GM23248 (cell line): Measurements from ENCODE around the gene NFE2L3. TPM values are rescaled to one million over a fixed set of nuclear protein-coding genes. Genes with fewer than 3 reads are reported as not detected.

ENCODE experiments used
- DNase-seq: peaks from one replicate; pipeline ENCODE4 v3.0.0-alpha.2; 2015
- H2AFZ ChIP-seq: fragments of 200-600 bp; sonication (generic); 2 replicates; pipeline ENCODE4 v1.6.1; 2016; ENCODE audit warnings: antibody characterized with exemption
- H3F3A ChIP-seq: fragments of 200-600 bp; sonication (generic); 2 replicates; pipeline ENCODE4 v1.6.1; 2016; ENCODE audit warnings: mild to moderate bottlenecking, antibody characterized with exemption, mixed run types; ENCODE audit not compliant: insufficient read depth
- H3K27ac ChIP-seq: fragments of 200-600 bp; sonication (generic); 2 replicates; pipeline ENCODE4 v1.5.1; 2016; ENCODE audit warnings: mild to moderate bottlenecking
- H3K27me3 ChIP-seq: fragments of 200-600 bp; sonication (generic); replicated peaks from 2 replicates; pipeline ENCODE4 v1.6.1; 2016; ENCODE audit warnings: mild to moderate bottlenecking; ENCODE audit not compliant: insufficient read depth
- H3K36me3 ChIP-seq: fragments of 200-600 bp; sonication (generic); 2 replicates; pipeline ENCODE4 v1.6.1; 2016; ENCODE audit warnings: low read depth, mild to moderate bottlenecking
- H3K4me1 ChIP-seq: fragments of 200-600 bp; sonication (generic); 2 replicates; pipeline ENCODE4 v1.6.1; 2016; ENCODE audit warnings: mild to moderate bottlenecking; ENCODE audit not compliant: insufficient read depth
- H3K4me2 ChIP-seq: fragments of 200-600 bp; sonication (generic); one replicate; pipeline ENCODE4 v1.6.1; 2016; ENCODE audit warnings: mild to moderate bottlenecking; ENCODE audit not compliant: unreplicated experiment
- H3K4me3 ChIP-seq: fragments of 200-600 bp; sonication (generic); 2 replicates; pipeline ENCODE4 v1.5.1; 2016; ENCODE audit warnings: mild to moderate bottlenecking
- H3K79me2 ChIP-seq: fragments of 200-600 bp; sonication (generic); 2 replicates; pipeline ENCODE4 v1.6.1; 2016; ENCODE audit warnings: mild to moderate bottlenecking; ENCODE audit not compliant: insufficient read depth
- H3K9ac ChIP-seq: fragments of 200-600 bp; sonication (generic); 2 replicates; pipeline ENCODE4 v1.6.1; 2016; ENCODE audit warnings: mild to moderate bottlenecking
- H3K9me2 ChIP-seq: fragments of 200-600 bp; sonication (generic); 2 replicates; pipeline ENCODE4 v1.6.1; 2016; ENCODE audit warnings: mixed run types, mild to moderate bottlenecking, moderate library complexity; ENCODE audit not compliant: insufficient read depth
- H3K9me3 ChIP-seq: fragments of 200-600 bp; sonication (generic); one replicate; pipeline ENCODE4 v1.6.1; 2017; ENCODE audit warnings: low read depth
- H4K20me1 ChIP-seq: fragments of 200-600 bp; sonication (generic); 2 replicates; pipeline ENCODE4 v1.6.0; 2016; ENCODE audit not compliant: insufficient read depth
- EZH2 ChIP-seq: fragments of 200-600 bp; sonication (generic); IDR thresholded peaks from 2 replicates; pipeline ENCODE4 v1.6.1; 2018; ENCODE audit warnings: antibody characterized with exemption, mild to moderate bottlenecking; ENCODE audit not compliant: insufficient read depth, poor library complexity, severe bottlenecking
- EZH2phosphoT487 ChIP-seq: fragments of 200-600 bp; sonication (generic); IDR thresholded peaks from 2 replicates; pipeline ENCODE4 v1.6.1; 2018; ENCODE audit warnings: antibody characterized with exemption, moderate library complexity, mild to moderate bottlenecking, low read depth; ENCODE audit not compliant: insufficient read depth
- WGBS, 2 experiments: methylation state at CpG; one replicate each; pipeline ENCODE4 v1.1.6; 2015 to 2017; ENCODE audit warnings: low lambda C conversion rate in 2 of 2, low coverage in 1 of 2; ENCODE audit errors: missing lambda C conversion rate in 2 of 2; 5-methylcytosine and 5-hydroxymethylcytosine counted together
- in situ Hi-C: fragments of 300-500 bp; cut with MboI; formaldehyde crosslinking; loops from 2 replicates; pipeline ENCODE4 v1.15.0; 2020
- polyA plus RNA-seq: library from polyadenylated mRNA; unstranded; fragments of >200 nt; fragmentation: Nextera tagmentation; extraction: Ambion mirVana; gene quantifications from 2 replicates; pipeline ENCODE4 v1.2.1, GENCODE V29; 2016
- total RNA-seq: library from RNA; depleted of rRNA; stranded (reverse); fragments of >200 nt; shearing (Covaris generic); gene quantifications from 2 replicates; pipeline ENCODE4 v1.2.3, GENCODE V29; 2014

The NFE2L3 gene
- total and polyA plus RNA-seq, 2 experiments from 2014 or later: 0.70 to 1.4 TPM

GRCh38 chr7:26179422-26179821, 27.4 kb downstream of the NFE2L3 start:
- Histone ChIP-seq H4K20me1 (0 out of 2 replicates have a peak, but pooled peaks cover 2% of the 10 kb centered on the region), H3K9ac (no peak overlapping the region), H3K9me3 (no peaks in the 10 kb centered on the region), H3K36me3 (no peaks in the 10 kb centered on the region), H3K27ac (no peak overlapping the region), H3K79me2 (no peaks in the 10 kb centered on the region), H3K9me2 (no peaks in the 10 kb centered on the region), H3K4me1 (0 out of 2 replicates have a peak, but pooled peaks cover 4% of the 10 kb centered on the region), H3K4me3 (no peak overlapping the region), H2AFZ (no peak overlapping the region), H3K27me3 (no peaks in the 10 kb centered on the region), H3K4me2 (no peak overlapping the region), H3F3A (peaks cover 49% of the 10 kb centered on the region)
- in situ Hi-C loops: no loop called here
- 24 to 25% methylated on average over 5 of the region's 5 CpGs for WGBS, 2 experiments
- no peak for DNase-seq
- TF ChIP-seq EZH2phosphoT487: no peak
- TF ChIP-seq EZH2: no peak

- H3K36me3 ChIP-seq: no peaks in the 10 kb centered on the region
- H4K20me1 ChIP-seq: 0 out of 2 replicates have a peak, but pooled peaks cover 3% of the 10 kb centered on the region
- peaks cover 55% of the 10 kb centered on the region for H3F3A ChIP-seq
- no peak for TF ChIP-seq EZH2
- no peak for TF ChIP-seq EZH2phosphoT487
- no peaks in the 10 kb centered on the region for H3K79me2 ChIP-seq
- no peak overlapping the region for H3K4me3 ChIP-seq
- H3K4me2 ChIP-seq: no peak overlapping the region
- no peak for DNase-seq
- H3K27ac ChIP-seq: no peak overlapping the region
- 0 out of 2 replicates have a peak, but pooled peaks cover 4% of the 10 kb centered on the region for H3K4me1 ChIP-seq
- no peak overlapping the region for H2AFZ ChIP-seq
- no peaks in the 10 kb centered on the region for H3K9me3 ChIP-seq
- in situ Hi-C loops: no loop called here
- 54 to 61% methylated on average over 8 of the region's 8 CpGs for WGBS, 2 experiments
- H3K9ac ChIP-seq: no peak overlapping the region
- no peaks in the 10 kb centered on the region for H3K9me2 ChIP-seq
- H3K27me3 ChIP-seq: no peaks in the 10 kb centered on the region
These were observed 28.0 kb downstream of the NFE2L3 start for GRCh38 chr7:26179826-26180497.

- H2AFZ ChIP-seq: no peak overlapping the region
- H3K4me2 ChIP-seq: no peak overlapping the region
- TF ChIP-seq EZH2phosphoT487 (no peak), EZH2 (no peak)
- H3K27me3 ChIP-seq: no peaks in the 10 kb centered on the region
- H3F3A ChIP-seq: peaks cover 63% of the 10 kb centered on the region
- H4K20me1 ChIP-seq: 0 out of 2 replicates have a peak, but pooled peaks cover 3% of the 10 kb centered on the region
- H3K4me1 ChIP-seq: 0 out of 2 replicates have a peak, but pooled peaks cover 4% of the 10 kb centered on the region
- 52 to 54% methylated on average over 5 of the region's 5 CpGs for WGBS, 2 experiments
- DNase-seq: no peak
- no peak overlapping the region for H3K9ac ChIP-seq
- no peaks in the 10 kb centered on the region; the same call in 1 of the 2 replicates for H3K36me3 ChIP-seq
- no peaks in the 10 kb centered on the region for H3K79me2 ChIP-seq
- no peaks in the 10 kb centered on the region for H3K9me2 ChIP-seq
- no peak overlapping the region for H3K4me3 ChIP-seq
- in situ Hi-C loops: no loop called here
- no peak overlapping the region for H3K27ac ChIP-seq
- H3K9me3 ChIP-seq: no peaks in the 10 kb centered on the region
These were observed 28.8 kb downstream of the NFE2L3 start for GRCh38 chr7:26180792-26181198.

GRCh38 chr7:26181474-26182227, 29.7 kb downstream of the NFE2L3 start:
- no peaks in the 10 kb centered on the region for H3K9me3 ChIP-seq
- peaks cover 4% of the 10 kb centered on the region; the same call in 1 of the 2 replicates for H3K36me3 ChIP-seq
- H2AFZ ChIP-seq: no peak overlapping the region
- DNase-seq: no peak
- WGBS, 2 experiments: 80 to 82% methylated on average over 3 of the region's 3 CpGs
- no peak overlapping the region for H3K9ac ChIP-seq
- TF ChIP-seq EZH2 (no peak), EZH2phosphoT487 (no peak)
- H3F3A ChIP-seq: peaks cover 70% of the 10 kb centered on the region
- no peak overlapping the region for H3K4me2 ChIP-seq
- H3K27ac ChIP-seq: peak overlapping the region; percentile 36; the same call in 1 of the 2 replicates
- no peaks in the 10 kb centered on the region for H3K79me2 ChIP-seq
- no peaks in the 10 kb centered on the region for H3K27me3 ChIP-seq
- no peak overlapping the region for H3K4me3 ChIP-seq
- H3K4me1 ChIP-seq: 0 out of 2 replicates have a peak, but pooled peaks cover 4% of the 10 kb centered on the region
- 0 out of 2 replicates have a peak, but pooled peaks cover 3% of the 10 kb centered on the region for H4K20me1 ChIP-seq
- H3K9me2 ChIP-seq: no peaks in the 10 kb centered on the region
- in situ Hi-C loops: no loop called here
